Fibroblast of peridontal ligament (primary cell): ENCODE measurements around the gene MRPS15.

ENCODE experiments used
- DNase-seq: peaks from one replicate; pipeline ENCODE4 v3.0.0-alpha.2; 2010; ENCODE audit errors: extremely low read depth

The MRPS15 gene

DNA sequence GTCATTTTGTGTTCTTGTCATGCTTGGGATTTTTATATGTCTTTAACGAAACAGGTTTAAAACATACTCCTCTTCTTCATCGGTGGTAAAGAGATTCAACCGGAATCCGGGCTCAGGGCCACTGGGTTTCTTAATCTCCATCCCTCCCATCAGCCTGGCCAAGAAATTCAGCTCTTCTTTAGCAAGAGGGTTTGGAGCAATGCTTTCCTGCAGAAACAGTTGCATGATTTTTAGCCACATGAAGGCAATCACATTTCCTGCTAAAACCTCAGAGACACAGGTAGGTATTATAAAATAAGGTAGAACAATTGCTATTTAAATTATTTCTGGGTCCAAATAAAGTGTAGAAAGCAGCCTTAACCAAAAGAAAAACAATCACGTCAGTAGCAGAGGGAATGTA, 43.8 kb downstream of the MRPS15 start:
- DNase-seq = peak; percentile 79

- peak; percentile 30 for DNase-seq
Observed at GRCh38 chr1:36419569-36419968, 44.6 kb downstream of the MRPS15 start.

GRCh38 chr1:36419140-36419539, 45.0 kb downstream of the MRPS15 start:
- DNase-seq = no peak

- no peak for DNase-seq
Observed at GRCh38 chr1:36417931-36418330, 46.3 kb downstream of the MRPS15 start.

GRCh38 chr1:36415661-36416326, 48.4 kb downstream of the MRPS15 start:
- no peak for DNase-seq

- DNase-seq = no peak
Observed at GRCh38 chr1:36414384-36414783, 49.8 kb downstream of the MRPS15 start.

DNA sequence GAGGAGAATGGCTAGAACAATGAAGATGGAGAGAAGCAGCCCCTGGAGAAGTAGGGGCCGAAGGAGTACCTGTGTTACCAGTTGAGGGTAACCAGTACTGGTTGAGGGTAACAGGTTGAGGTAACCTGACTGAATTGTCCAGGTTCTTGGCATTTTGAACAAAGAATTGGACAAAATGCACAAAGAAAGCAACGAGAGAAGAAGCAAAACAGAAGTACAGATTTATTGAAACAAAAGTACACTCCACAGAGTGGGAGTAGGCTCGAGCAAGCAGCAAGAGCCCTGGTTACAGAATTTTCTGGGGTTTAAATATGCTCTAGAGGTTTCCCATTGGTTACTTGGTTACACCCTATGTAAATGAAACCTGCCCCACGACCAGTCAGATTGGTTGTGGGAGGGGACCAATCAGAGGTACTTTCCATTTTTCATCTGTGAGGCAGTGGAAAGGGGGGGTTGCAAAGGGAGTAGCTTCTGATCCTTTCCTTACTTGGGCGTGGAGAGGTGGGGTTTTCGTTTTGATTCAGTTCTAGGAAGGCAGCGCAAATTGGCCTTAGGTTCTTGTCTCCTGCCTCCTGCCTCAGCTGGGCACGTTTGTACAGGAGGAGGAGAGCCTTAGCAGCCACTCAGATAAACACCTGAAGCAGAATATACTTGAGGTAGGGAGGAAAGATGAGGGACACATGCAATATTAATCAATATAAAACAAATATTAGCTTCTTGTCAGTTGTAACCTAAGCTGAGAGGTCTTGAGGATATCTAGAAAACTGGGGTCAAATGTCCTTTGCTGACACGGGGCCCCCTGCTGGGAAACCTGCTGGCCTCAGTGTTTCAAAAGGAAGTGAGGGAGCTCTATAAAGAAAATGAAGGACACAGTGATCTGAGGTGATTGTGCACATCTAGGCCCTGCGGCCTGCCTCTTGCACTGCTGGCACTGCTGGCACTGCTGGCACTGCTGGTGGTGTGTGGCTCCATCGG, 52.2 kb downstream of the MRPS15 start:
- DNase-seq = no peak

GRCh38 chr1:36408479-36408878, 55.7 kb downstream of the MRPS15 start:
- peak; percentile 32 for DNase-seq

DNA sequence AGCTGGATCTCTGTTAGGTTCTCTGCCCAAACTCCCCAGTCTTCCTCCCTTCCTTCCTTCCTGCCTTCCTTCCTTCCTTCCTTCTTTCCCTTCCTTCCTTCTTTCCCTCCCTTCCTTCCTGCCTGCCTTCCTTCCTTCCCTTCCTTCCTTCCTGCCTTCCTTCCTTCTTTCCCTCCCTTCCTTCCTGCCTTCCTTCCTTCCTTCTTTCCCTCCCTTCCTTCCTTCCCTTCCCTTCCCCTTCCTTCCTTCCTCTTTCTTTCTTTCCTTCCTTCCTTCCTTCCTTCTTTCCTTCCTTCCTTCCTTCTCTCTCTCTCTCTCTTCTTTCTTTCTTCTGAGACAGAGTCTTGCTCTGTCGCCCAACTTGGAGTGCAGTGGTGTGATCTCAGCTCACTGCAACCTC, 57.7 kb downstream of the MRPS15 start:
- no peak for DNase-seq
